ENCODE results near the gene NPR2.

The NPR2 gene

DNA sequence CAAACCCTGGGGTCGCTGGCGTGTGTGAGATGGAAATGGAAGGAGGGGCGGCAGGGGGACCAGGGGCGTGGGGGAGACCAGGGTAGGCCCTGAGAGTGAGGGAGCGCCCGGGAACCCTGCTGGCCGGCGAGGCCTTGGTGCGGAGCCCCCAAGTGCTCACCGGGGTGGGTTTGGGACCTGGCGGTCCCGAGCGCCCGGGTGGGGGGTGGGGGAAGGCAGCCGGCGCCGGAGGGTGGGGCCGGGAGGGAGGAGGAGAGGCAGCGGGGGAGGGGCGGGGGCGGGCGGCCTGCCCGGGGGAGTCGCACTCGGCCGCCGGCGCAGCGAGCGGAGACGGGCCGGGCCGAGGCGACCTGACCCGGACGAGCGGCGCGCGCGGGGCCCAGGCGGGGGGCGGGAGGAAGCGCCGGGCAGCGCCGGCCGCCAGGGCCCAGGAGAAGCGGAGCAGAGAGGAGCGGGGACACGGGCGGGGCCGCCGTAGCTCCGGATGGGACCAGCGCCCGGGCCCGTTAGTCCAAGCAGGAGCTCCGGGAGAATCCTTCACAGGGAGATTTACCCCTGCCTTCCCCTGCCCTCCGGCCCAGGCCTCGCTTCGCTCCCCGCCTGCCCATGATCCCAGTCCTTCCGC is at the start of gene NPR2:
TSS of gene NPR2 (plus strand) at position 295 of the 625 bp plus-strand sequence. CDS start 818 bp downstream, outside the sequence.
- no peak for DNase-seq (ENCODE audit: low spot score)

DNA sequence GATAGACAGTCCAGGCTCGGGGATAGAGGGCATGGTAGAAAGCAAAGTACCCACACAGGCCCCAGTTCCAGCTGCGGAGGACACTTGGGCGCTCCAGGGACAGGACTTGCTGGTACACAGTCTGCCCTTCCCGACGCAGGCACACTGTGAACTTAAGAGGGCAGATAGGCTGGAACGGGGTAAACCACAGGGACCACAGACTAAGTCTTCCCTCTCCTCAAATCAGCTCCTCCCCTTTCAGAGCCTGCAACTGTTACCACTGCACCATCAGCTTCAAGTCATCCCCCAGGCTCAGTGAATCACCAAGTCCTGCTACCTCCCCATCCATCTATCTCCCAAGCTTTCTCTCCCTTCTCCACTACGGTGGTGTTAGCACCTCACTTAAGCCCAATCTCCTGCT is 49.7 kb upstream of the NPR2 start:
- no peak for DNase-seq (ENCODE audit: low spot score)

DNA sequence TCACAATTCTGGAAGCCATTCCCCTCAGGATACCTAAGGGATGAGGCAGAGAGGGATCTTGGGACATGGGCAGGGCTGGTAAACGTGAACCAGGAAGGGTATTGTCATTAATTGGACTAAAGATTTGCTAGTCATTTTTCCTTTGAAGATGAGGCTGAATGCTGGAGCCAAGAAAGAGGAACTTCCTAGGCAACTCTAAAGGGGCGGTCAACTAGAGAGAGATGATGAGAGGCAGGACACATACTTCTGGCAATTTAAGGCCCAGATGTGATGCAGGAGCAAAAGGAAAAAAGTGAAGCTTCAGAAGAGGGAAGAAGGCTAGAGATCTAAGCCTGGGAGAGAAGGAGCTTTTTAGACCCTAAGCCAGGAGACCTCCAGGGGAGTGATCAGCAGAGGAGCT is 47.9 kb upstream of the NPR2 start:
- DNase-seq (ENCODE audit: low spot score), result no peak

GRCh38 chr9:35743880-35744518 is 47.4 kb upstream of the NPR2 start:
- DNase-seq (ENCODE audit: low spot score), result no peak

GRCh38 chr9:35745569-35745968 is 45.8 kb upstream of the NPR2 start:
- no peak for DNase-seq (ENCODE audit: low spot score)

DNA sequence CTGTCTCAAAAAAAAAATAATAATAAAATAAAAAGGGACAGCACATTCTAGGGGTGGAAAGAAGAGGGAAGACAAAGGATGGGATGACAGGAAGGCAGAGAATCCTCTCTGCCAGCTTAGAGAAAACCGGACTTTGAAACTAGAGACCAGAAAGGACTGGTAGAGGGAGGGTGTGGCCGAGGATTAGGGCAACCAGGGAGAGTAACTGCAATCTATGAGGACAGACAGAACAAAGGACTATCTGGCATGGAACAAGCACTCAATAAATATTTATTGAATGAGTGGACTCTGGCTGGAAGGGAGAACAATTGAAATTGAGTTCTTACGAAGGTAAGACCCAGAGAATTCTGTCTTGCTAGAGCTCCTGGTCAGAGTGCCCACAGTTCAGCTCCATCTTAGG is 44.8 kb upstream of the NPR2 start:
- DNase-seq (ENCODE audit: low spot score), result no peak

DNA sequence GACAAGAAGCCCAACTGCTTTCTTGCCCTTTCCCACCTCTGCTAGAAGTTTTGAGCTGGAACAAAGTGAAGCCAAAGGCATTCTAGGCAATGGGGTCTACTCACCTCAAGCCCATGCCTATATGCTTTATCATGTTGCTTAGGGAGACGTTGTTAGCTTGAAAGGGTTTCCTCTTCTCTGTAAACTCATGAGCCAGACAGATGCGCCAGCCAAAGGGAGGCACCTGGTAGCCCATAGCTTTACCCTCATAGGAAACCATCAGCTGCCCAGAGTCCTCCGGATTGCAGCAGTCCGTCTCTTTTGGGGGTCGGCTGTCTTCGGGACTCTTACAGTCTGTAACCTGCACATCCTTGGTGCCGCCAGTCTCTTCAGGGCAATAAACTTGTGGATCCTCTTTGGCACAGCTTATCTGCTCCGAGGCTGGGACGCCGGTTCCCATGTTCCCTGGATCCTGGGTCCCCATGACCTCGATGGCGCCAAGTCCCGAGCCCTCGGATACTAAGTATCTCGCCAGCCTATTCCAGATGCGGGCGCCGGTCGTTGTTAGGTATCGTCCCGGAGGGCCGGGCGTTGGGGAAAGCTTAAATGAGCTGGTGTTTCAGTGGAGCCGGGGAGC is 43.0 kb upstream of the NPR2 start:
- DNase-seq (ENCODE audit: low spot score), result no peak

- peak; percentile 86 for DNase-seq (ENCODE audit: low spot score)
These were observed 42.4 kb upstream of the NPR2 start, which contains the start of the genes GBA2 and RGP1 for GRCh38 chr9:35748858-35749514. Gene GBA2 (minus strand): TSS chr9:35749228. CDS start chr9:35748704, 524 bp downstream. Gene RGP1 (plus strand): TSS chr9:35749287. CDS start chr9:35749756, 469 bp downstream.

GRCh38 chr9:35749515-35750255 is 41.7 kb upstream of the NPR2 start:
- DNase-seq (ENCODE audit: low spot score), result peak; percentile 42

DNA sequence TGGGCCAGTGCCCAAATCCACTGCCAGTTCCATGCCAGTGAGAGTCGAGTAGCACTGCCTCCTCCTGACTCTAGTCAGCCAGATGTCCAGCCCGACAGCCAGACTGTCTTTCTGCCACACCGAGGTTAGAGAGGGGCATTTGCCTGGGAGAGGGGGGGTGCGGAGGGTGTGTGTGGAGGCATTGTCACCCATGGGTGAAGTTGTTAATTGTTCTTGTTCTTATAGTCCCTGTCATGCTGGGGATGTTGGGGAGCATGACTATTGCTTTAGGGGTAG is 41.2 kb upstream of the NPR2 start:
- DNase-seq (ENCODE audit: low spot score), result no peak

GRCh38 chr9:35753466-35753865 is 37.9 kb upstream of the NPR2 start:
- no peak for DNase-seq (ENCODE audit: low spot score)

- no peak for DNase-seq (ENCODE audit: low spot score)
These were observed 37.1 kb upstream of the NPR2 start, which contains the start of gene MSMP for GRCh38 chr9:35754264-35754663. Gene MSMP (minus strand): TSS chr9:35754276. CDS start chr9:35754129, 147 bp downstream.

- no peak for DNase-seq (ENCODE audit: low spot score)
These were observed 36.3 kb upstream of the NPR2 start for GRCh38 chr9:35755071-35755470.

DNA sequence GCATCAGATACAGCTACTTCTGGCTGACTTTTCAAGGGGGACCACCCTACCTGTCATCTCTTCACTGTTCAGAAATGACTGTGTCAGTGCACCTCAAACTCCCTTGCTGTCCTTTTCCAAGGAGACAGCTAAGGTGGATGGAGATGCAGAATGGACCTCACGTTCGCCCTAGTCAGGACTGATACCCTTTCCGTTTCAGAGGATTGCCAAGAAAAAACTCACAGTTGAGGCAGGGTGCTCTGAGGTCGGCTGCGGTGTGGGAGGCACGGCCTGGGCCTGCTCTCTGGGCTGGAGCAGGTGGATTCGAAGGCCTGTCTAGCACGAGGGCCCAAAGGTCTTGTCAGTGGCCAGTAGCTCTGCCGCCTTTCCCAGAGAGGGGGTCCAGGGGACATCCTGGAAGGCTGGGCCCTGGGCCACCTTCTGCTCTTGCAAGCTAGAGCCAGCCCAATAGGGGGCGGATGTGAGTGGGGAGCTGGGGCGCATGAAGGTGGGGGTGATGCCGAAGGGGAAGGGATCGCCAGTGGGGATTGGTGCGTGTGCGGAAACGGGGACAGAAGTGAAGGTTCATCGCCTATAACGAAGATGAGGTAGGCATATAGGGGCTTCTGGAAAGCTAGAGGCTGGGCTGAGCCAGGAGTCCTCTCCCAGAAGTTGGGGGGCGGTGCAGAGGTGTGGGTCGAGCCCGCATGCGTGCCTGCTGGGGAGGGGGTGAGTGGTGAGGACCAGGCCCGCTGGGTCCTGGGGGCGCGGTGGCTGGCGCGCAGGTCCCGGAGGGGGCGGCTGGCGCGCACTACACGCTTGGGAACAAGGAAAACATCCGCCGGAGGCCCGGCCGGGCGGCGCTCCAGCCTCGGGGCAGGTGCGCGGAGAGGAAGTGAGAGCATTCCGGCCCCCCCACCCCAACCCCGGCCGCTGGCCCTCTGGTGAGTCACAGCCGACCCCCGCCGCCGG is 34.8 kb upstream of the NPR2 start:
- peak; percentile 58 for DNase-seq (ENCODE audit: low spot score)

DNA sequence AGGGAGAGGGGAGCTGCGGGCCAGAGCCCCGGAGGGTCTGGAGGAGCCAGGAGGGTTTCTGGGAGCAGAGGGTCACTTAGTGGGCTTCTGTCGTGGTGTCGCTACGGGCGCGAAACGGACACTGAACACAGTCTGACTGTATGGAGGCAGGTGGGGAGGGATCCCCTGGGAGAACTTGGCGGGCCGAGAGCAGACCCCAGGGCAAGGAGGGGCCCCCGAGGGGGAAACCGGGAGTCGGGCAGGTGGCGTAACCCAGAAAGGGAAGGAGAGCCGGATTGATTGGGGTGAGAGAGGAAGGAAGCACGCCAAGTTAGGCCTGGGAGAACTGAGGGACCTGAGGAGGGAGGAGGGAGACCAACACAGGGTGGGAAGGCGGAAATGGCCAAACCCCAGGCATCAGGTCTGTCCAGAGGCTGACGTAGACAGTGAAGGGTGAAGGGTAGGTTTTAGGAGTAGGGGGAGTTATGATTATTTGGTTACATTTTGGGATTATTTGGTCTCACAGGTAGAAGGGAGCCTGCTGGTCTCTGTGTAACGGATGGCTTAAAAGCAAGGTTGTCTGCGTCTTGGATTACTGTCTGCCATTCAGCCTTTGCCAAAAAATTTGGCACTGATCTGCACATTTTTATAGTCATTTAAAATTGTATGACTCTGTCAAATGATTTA is 34.0 kb upstream of the NPR2 start:
- peak; percentile 34 for DNase-seq (ENCODE audit: low spot score)

GRCh38 chr9:35757892-35758275 is 33.5 kb upstream of the NPR2 start:
- no peak for DNase-seq (ENCODE audit: low spot score)

- no peak for DNase-seq (ENCODE audit: low spot score)
These were observed 32.8 kb upstream of the NPR2 start for GRCh38 chr9:35758475-35759050.

- DNase-seq (ENCODE audit: low spot score), result no peak
These were observed 31.6 kb upstream of the NPR2 start for GRCh38 chr9:35759795-35760194.

- DNase-seq (ENCODE audit: low spot score), result no peak
These were observed 30.7 kb upstream of the NPR2 start for GRCh38 chr9:35760651-35761050.

GRCh38 chr9:35763181-35763580 is 28.2 kb upstream of the NPR2 start:
- no peak for DNase-seq (ENCODE audit: low spot score)
